CD4-positive, CD25-positive, alpha-beta regulatory T cell (primary cell): ENCODE measurements around the gene NME7. TPM values are rescaled to one million over a fixed set of nuclear protein-coding genes. Genes with fewer than 3 reads are reported as not detected.

Source experiments
- ATAC-seq, 2 donors: fragments of 150-1000 bp; cut with Tn5 transposase; one replicate each; pipeline ENCODE4 v1.10.0; 2021; ENCODE audit warnings: low read depth in 2 of 2, moderate number of reproducible peaks in 2 of 2, moderate library complexity in 1 of 2
- DNase-seq, 3 donors: peaks; one replicate each; pipeline versions ENCODE4 v3.0.0 to v3.0.0-alpha.2; 2012 to 2022; ENCODE audit warnings: mixed read lengths in 1 of 3
- H3K27ac ChIP-seq: one replicate; pipeline ENCODE4 v1.7.0; 2013; ENCODE audit warnings: mild to moderate bottlenecking, low read length; ENCODE audit not compliant: insufficient read depth, poor library complexity, severe bottlenecking
- H3K27me3 ChIP-seq: one replicate; pipeline ENCODE4 v1.7.0; 2013; ENCODE audit warnings: low read length; ENCODE audit not compliant: control insufficient read depth, insufficient read depth
- H3K36me3 ChIP-seq: one replicate; pipeline ENCODE4 v1.7.0; 2013; ENCODE audit warnings: mild to moderate bottlenecking, low read length, moderate library complexity; ENCODE audit not compliant: control insufficient read depth, insufficient read depth
- H3K4me1 ChIP-seq: 2 replicates; pipeline ENCODE4 v1.7.0; 2013; ENCODE audit warnings: mild to moderate bottlenecking, low read length; ENCODE audit not compliant: insufficient read depth, control insufficient read depth, poor library complexity, severe bottlenecking
- H3K4me3 ChIP-seq: one replicate; pipeline ENCODE4 v1.7.0; 2013; ENCODE audit warnings: low read depth, mild to moderate bottlenecking, low read length, moderate library complexity
- H3K9me3 ChIP-seq, 2 experiments: 1 replicate in 1 of 2; 2 replicates in 1 of 2; pipeline ENCODE4 v1.7.0; 2013; ENCODE audit warnings: low read length in 2 of 2, mild to moderate bottlenecking in 1 of 2, moderate library complexity in 1 of 2; ENCODE audit not compliant: control insufficient read depth in 2 of 2
- H3K27ac Mint-ChIP-seq, 3 donors: one replicate each; pipeline ENCODE4 v1.8.0; 2020 to 2022; ENCODE audit warnings: mild to moderate bottlenecking in 3 of 3, mixed read lengths in 3 of 3, moderate library complexity in 2 of 3
- H3K27me3 Mint-ChIP-seq: one replicate; pipeline ENCODE4 v1.8.0; 2022; ENCODE audit warnings: mild to moderate bottlenecking, mixed read lengths
- H3K36me3 Mint-ChIP-seq: one replicate; pipeline ENCODE4 v1.8.0; 2020; ENCODE audit warnings: mixed read lengths
- H3K4me1 Mint-ChIP-seq, 4 donors: one replicate each; pipeline ENCODE4 v1.8.0; 2020 to 2022; ENCODE audit warnings: mixed read lengths in 4 of 4, mild to moderate bottlenecking in 1 of 4
- H3K4me3 Mint-ChIP-seq, 4 donors: one replicate each; pipeline ENCODE4 v1.8.0; 2020 to 2022; ENCODE audit warnings: mild to moderate bottlenecking in 4 of 4, mixed read lengths in 4 of 4, moderate library complexity in 3 of 4
- H3K9me3 Mint-ChIP-seq, 7 donors: one replicate each; pipeline ENCODE4 v1.8.0; 2020 to 2022; ENCODE audit warnings: mixed read lengths in 7 of 7, mild to moderate bottlenecking in 3 of 7, moderate library complexity in 2 of 7
- polyA plus RNA-seq, 4 donors: library from polyadenylated mRNA; unstranded; fragments of 300-500 nt; fragmentation: Illumina TruSeq; gene quantifications; one replicate each; pipeline ENCODE4 v1.2.3, GENCODE V29; 2021
- total RNA-seq: library from RNA; stranded (reverse); gene quantifications from one replicate; pipeline ENCODE4 v1.2.3, GENCODE V29; 2022

The NME7 gene
- total and polyA plus RNA-seq, 5 donors from 2014 or later, result 8.3 to 40.2 (median 17.5) TPM

GRCh38 chr1:169214598-169214997 lies 153.0 kb downstream of the NME7 start:
- Histone ChIP-seq H3K27ac (no peak overlapping the region), H3K4me3 (no peak overlapping the region), H3K9me3 (no peaks in the 10 kb centered on the region), H3K4me1 (no peaks in the 10 kb centered on the region), H3K27me3 (no peaks in the 10 kb centered on the region), H3K36me3 (no peaks in the 10 kb centered on the region)
- Mint-ChIP-seq H3K4me3 (no peak overlapping the region), H3K27ac (no peak overlapping the region), H3K9me3 (peaks cover 0 to 4% (median 0%) of the 10 kb centered on the region in 7 donors), H3K36me3 (peaks cover 11% of the 10 kb centered on the region), H3K4me1 (no peaks in the 10 kb centered on the region), H3K27me3 (no peaks in the 10 kb centered on the region)
- DNase-seq (no peak), ATAC-seq (no peak)

GRCh38 chr1:169212088-169212487 lies 155.5 kb downstream of the NME7 start:
- Histone ChIP-seq H3K4me1 (no peaks in the 10 kb centered on the region), H3K27ac (no peak overlapping the region), H3K9me3 (no peaks in the 10 kb centered on the region), H3K36me3 (no peaks in the 10 kb centered on the region), H3K4me3 (no peak overlapping the region), H3K27me3 (no peaks in the 10 kb centered on the region)
- H3K9me3 Mint-ChIP-seq, result peaks cover 0 to 4% (median 1%) of the 10 kb centered on the region in 7 donors
- peaks cover 4% of the 10 kb centered on the region for H3K36me3 Mint-ChIP-seq
- no peak overlapping the region for H3K27ac Mint-ChIP-seq
- H3K4me3 Mint-ChIP-seq, result no peak overlapping the region
- ATAC-seq (no peak), DNase-seq (no peak)
- H3K27me3 Mint-ChIP-seq, result no peaks in the 10 kb centered on the region
- peaks cover 0 to 3% (median 0%) of the 10 kb centered on the region in 4 donors for H3K4me1 Mint-ChIP-seq

GRCh38 chr1:169207797-169208520 lies 159.6 kb downstream of the NME7 start:
- Histone ChIP-seq H3K36me3 (no peaks in the 10 kb centered on the region), H3K27ac (no peak overlapping the region), H3K4me1 (no peaks in the 10 kb centered on the region), H3K27me3 (no peaks in the 10 kb centered on the region), H3K4me3 (no peak overlapping the region), H3K9me3 (no peaks in the 10 kb centered on the region)
- Mint-ChIP-seq H3K4me3 (no peak overlapping the region), H3K27me3 (no peaks in the 10 kb centered on the region), H3K9me3 (peaks cover 0 to 1% (median 0%) of the 10 kb centered on the region in 7 donors), H3K27ac (no peak overlapping the region), H3K4me1 (peaks cover 0 to 3% (median 0%) of the 10 kb centered on the region in 4 donors), H3K36me3 (peaks cover 16% of the 10 kb centered on the region)
- ATAC-seq, result no peak
- no peak for DNase-seq

- DNase-seq, result no peak
- H3K36me3 Mint-ChIP-seq, result peaks cover 24% of the 10 kb centered on the region
These were observed 163.4 kb downstream of the NME7 start for GRCh38 chr1:169204157-169204556.

GRCh38 chr1:169202791-169203665 lies 164.6 kb downstream of the NME7 start:
- Mint-ChIP-seq H3K36me3 (peaks cover 24% of the 10 kb centered on the region), H3K27me3 (no peaks in the 10 kb centered on the region), H3K4me1 (peaks cover 0 to 2% (median 0%) of the 10 kb centered on the region in 4 donors), H3K9me3 (peaks cover 0 to 4% (median 0%) of the 10 kb centered on the region in 7 donors), H3K27ac (no peak overlapping the region), H3K4me3 (no peak overlapping the region)
- Histone ChIP-seq H3K27me3 (no peaks in the 10 kb centered on the region), H3K9me3 (no peaks in the 10 kb centered on the region), H3K4me1 (no peaks in the 10 kb centered on the region), H3K4me3 (no peak overlapping the region), H3K27ac (no peak overlapping the region), H3K36me3 (no peaks in the 10 kb centered on the region)
- DNase-seq, result no peak
- no peak for ATAC-seq

More at GRCh38 chr1:169204157-169204556, 163.4 kb downstream of the NME7 start:
- Mint-ChIP-seq H3K9me3 (peaks cover 0 to 4% (median 0%) of the 10 kb centered on the region in 7 donors), H3K4me3 (no peak overlapping the region), H3K4me1 (peaks cover 0 to 2% (median 0%) of the 10 kb centered on the region in 4 donors), H3K27me3 (no peaks in the 10 kb centered on the region), H3K27ac (no peak overlapping the region)
- Histone ChIP-seq H3K4me3 (no peak overlapping the region), H3K4me1 (no peaks in the 10 kb centered on the region), H3K9me3 (no peaks in the 10 kb centered on the region), H3K36me3 (no peaks in the 10 kb centered on the region), H3K27me3 (no peaks in the 10 kb centered on the region), H3K27ac (no peak overlapping the region)
- ATAC-seq, result no peak

GRCh38 chr1:169201084-169201619 lies 166.4 kb downstream of the NME7 start:
- H3K27ac ChIP-seq, result no peak overlapping the region
- Mint-ChIP-seq H3K4me1 (peaks cover 0 to 2% (median 0%) of the 10 kb centered on the region in 4 donors), H3K36me3 (peaks cover 20% of the 10 kb centered on the region), H3K27ac (no peak overlapping the region), H3K9me3 (peaks cover 0 to 12% (median 1%) of the 10 kb centered on the region in 7 donors), H3K27me3 (no peaks in the 10 kb centered on the region), H3K4me3 (no peak overlapping the region)
- no peaks in the 10 kb centered on the region for H3K36me3 ChIP-seq
- no peaks in the 10 kb centered on the region for H3K9me3 ChIP-seq
- no peak for DNase-seq
- H3K4me1 ChIP-seq, result no peaks in the 10 kb centered on the region
- no peak overlapping the region for H3K4me3 ChIP-seq
- no peaks in the 10 kb centered on the region for H3K27me3 ChIP-seq
- ATAC-seq, result no peak

GRCh38 chr1:169200319-169200718 lies 167.3 kb downstream of the NME7 start:
- ATAC-seq, result no peak

More at GRCh38 chr1:169200319-169200718, 167.3 kb downstream of the NME7 start:
- H3K27me3 Mint-ChIP-seq, result no peaks in the 10 kb centered on the region
- no peaks in the 10 kb centered on the region for H3K4me1 ChIP-seq
- H3K4me3 ChIP-seq, result no peak overlapping the region
- H3K9me3 ChIP-seq, result no peaks in the 10 kb centered on the region
- peaks cover 0 to 12% (median 1%) of the 10 kb centered on the region in 7 donors for H3K9me3 Mint-ChIP-seq
- H3K36me3 ChIP-seq, result no peaks in the 10 kb centered on the region
- no peak overlapping the region for H3K27ac Mint-ChIP-seq
- no peak for DNase-seq
- H3K4me1 Mint-ChIP-seq, result peaks cover 0 to 2% (median 0%) of the 10 kb centered on the region in 4 donors
- no peaks in the 10 kb centered on the region for H3K27me3 ChIP-seq
- no peak overlapping the region for H3K4me3 Mint-ChIP-seq
- H3K27ac ChIP-seq, result no peak overlapping the region
- H3K36me3 Mint-ChIP-seq, result peaks cover 15% of the 10 kb centered on the region
